MM.1S (cell line): Measurements from ENCODE around the gene DCDC1.

Source experiments
- DNase-seq: peaks from one replicate; pipeline ENCODE4 v3.0.0-alpha.2; 2015
- H2AFZ ChIP-seq: fragments of 300-600 bp; sonication (generic); 2 replicates; pipeline ENCODE4 v1.6.0; 2016; ENCODE audit warnings: antibody characterized with exemption, low read length
- H3F3A ChIP-seq: fragments of 300-600 bp; sonication (generic); 2 replicates; pipeline ENCODE4 v1.6.1; 2016; ENCODE audit warnings: mild to moderate bottlenecking, antibody characterized with exemption, low read length, moderate library complexity, mixed read lengths; ENCODE audit not compliant: insufficient read depth
- H3K27ac ChIP-seq: fragments of 300-600 bp; sonication (generic); 2 replicates; pipeline ENCODE4 v1.5.1; 2016; ENCODE audit warnings: mild to moderate bottlenecking, low read length
- H3K27me3 ChIP-seq: fragments of 300-600 bp; sonication (generic); replicated peaks from 2 replicates; pipeline ENCODE4 v1.6.0; 2016; ENCODE audit warnings: low read length; ENCODE audit not compliant: insufficient read depth
- H3K36me3 ChIP-seq: fragments of 300-600 bp; sonication (generic); replicated peaks from 2 replicates; pipeline ENCODE4 v1.6.1; 2016; ENCODE audit warnings: mild to moderate bottlenecking, low read length, mixed read lengths; ENCODE audit not compliant: insufficient read depth
- H3K4me1 ChIP-seq: fragments of 300-600 bp; sonication (generic); 2 replicates; pipeline ENCODE4 v1.6.1; 2016; ENCODE audit warnings: low read length, mixed read lengths
- H3K4me2 ChIP-seq: fragments of 300-600 bp; sonication (generic); 2 replicates; pipeline ENCODE4 v1.6.0; 2016; ENCODE audit warnings: low read depth, low read length
- H3K4me3 ChIP-seq: fragments of 300-600 bp; sonication (generic); 2 replicates; pipeline ENCODE4 v1.5.1; 2016; ENCODE audit warnings: low read length, mixed read lengths
- H3K79me2 ChIP-seq: fragments of 300-600 bp; sonication (generic); 2 replicates; pipeline ENCODE4 v1.6.1; 2016; ENCODE audit warnings: mixed run types, low read length, mixed read lengths
- H3K9ac ChIP-seq: fragments of 300-600 bp; sonication (generic); 2 replicates; pipeline ENCODE4 v1.6.1; 2016; ENCODE audit warnings: low read length, mixed read lengths
- H3K9me2 ChIP-seq: fragments of 300-600 bp; sonication (generic); replicated peaks from 2 replicates; pipeline ENCODE4 v1.6.1; 2016; ENCODE audit warnings: mild to moderate bottlenecking, low read length, mixed read lengths; ENCODE audit not compliant: insufficient read depth
- H3K9me3 ChIP-seq: fragments of 300-600 bp; sonication (generic); replicated peaks from 2 replicates; pipeline ENCODE4 v1.6.1; 2016; ENCODE audit warnings: mild to moderate bottlenecking, low read length, mixed read lengths; ENCODE audit not compliant: insufficient read depth
- H4K20me1 ChIP-seq: fragments of 300-600 bp; sonication (generic); 2 replicates; pipeline ENCODE4 v1.6.1; 2016; ENCODE audit warnings: mild to moderate bottlenecking, low read length, moderate library complexity, mixed read lengths; ENCODE audit not compliant: insufficient read depth
- CTCF ChIP-seq: fragments of 300-600 bp; sonication (generic); IDR thresholded peaks from 2 replicates; pipeline ENCODE4 v1.5.1; 2016; ENCODE audit warnings: antibody characterized with exemption, low read length, mixed read lengths
- EZH2 ChIP-seq: fragments of 300-600 bp; sonication (generic); optimal IDR thresholded peaks from 2 replicates; pipeline ENCODE3; 2017; ENCODE audit warnings: low read depth, mild to moderate bottlenecking, antibody characterized with exemption, low read length, mixed read lengths
- EZH2phosphoT487 ChIP-seq: fragments of 300-600 bp; sonication (generic); IDR thresholded peaks from 2 replicates; pipeline ENCODE4 v1.6.1; 2018; ENCODE audit warnings: antibody characterized with exemption, low read length

The DCDC1 gene

GRCh38 chr11:31355131-31355530 lies 14.4 kb downstream of the DCDC1 start:
- Histone ChIP-seq H3K4me1 (no peaks in the 10 kb centered on the region), H3K27ac (no peak overlapping the region), H3K9ac (no peak overlapping the region), H3K4me2 (no peak overlapping the region), H3K27me3 (no peaks in the 10 kb centered on the region), H3K36me3 (no peaks in the 10 kb centered on the region), H3K4me3 (no peak overlapping the region), H3K9me3 (no peaks in the 10 kb centered on the region), H2AFZ (no peak overlapping the region), H3F3A (no peaks in the 10 kb centered on the region), H4K20me1 (no peaks in the 10 kb centered on the region; the same call in 1 of the 2 replicates), H3K9me2 (no peaks in the 10 kb centered on the region), H3K79me2 (no peaks in the 10 kb centered on the region)
- no peak for TF ChIP-seq CTCF
- TF ChIP-seq EZH2phosphoT487: no peak
- TF ChIP-seq EZH2: no peak
- DNase-seq: no peak

GRCh38 chr11:31351168-31351567 lies 18.4 kb downstream of the DCDC1 start:
- H3K9ac ChIP-seq: no peak overlapping the region
- DNase-seq: no peak
- no peaks in the 10 kb centered on the region for H3K27me3 ChIP-seq
- no peak overlapping the region for H2AFZ ChIP-seq
- TF ChIP-seq CTCF: no peak
- no peak for TF ChIP-seq EZH2phosphoT487
- no peak for TF ChIP-seq EZH2
- no peak overlapping the region for H3K4me3 ChIP-seq
- H3F3A ChIP-seq: no peaks in the 10 kb centered on the region
- H3K9me2 ChIP-seq: no peaks in the 10 kb centered on the region
- no peaks in the 10 kb centered on the region for H3K36me3 ChIP-seq
- no peaks in the 10 kb centered on the region for H3K79me2 ChIP-seq
- H3K4me2 ChIP-seq: no peak overlapping the region
- no peaks in the 10 kb centered on the region for H3K4me1 ChIP-seq
- H3K9me3 ChIP-seq: no peaks in the 10 kb centered on the region
- no peak overlapping the region for H3K27ac ChIP-seq
- H4K20me1 ChIP-seq: no peaks in the 10 kb centered on the region; the same call in 1 of the 2 replicates

- H2AFZ ChIP-seq: no peak overlapping the region
- H3K9me3 ChIP-seq: no peaks in the 10 kb centered on the region
- no peak overlapping the region for H3K9ac ChIP-seq
- H4K20me1 ChIP-seq: no peaks in the 10 kb centered on the region
- no peaks in the 10 kb centered on the region for H3K4me1 ChIP-seq
- peak; percentile 54 for TF ChIP-seq CTCF
- TF ChIP-seq EZH2: no peak
- TF ChIP-seq EZH2phosphoT487: no peak
- H3F3A ChIP-seq: no peaks in the 10 kb centered on the region
- no peaks in the 10 kb centered on the region for H3K9me2 ChIP-seq
- no peaks in the 10 kb centered on the region for H3K36me3 ChIP-seq
- H3K27me3 ChIP-seq: no peaks in the 10 kb centered on the region
- H3K79me2 ChIP-seq: no peaks in the 10 kb centered on the region
- H3K4me2 ChIP-seq: no peak overlapping the region
- H3K4me3 ChIP-seq: no peak overlapping the region
- DNase-seq: no peak
- no peak overlapping the region for H3K27ac ChIP-seq
Observed at GRCh38 chr11:31340903-31341572, 28.5 kb downstream of the DCDC1 start.
